NCI-H2196 (cell line): ENCODE data around the gene ZNF239.
"Not testable (repeated sequence)": the region's sequence is repeated elsewhere in the genome, so short reads cannot be mapped to it uniquely, and the experiment has no call there.

Experiments used
- DNase-seq: peaks from one replicate; lab custom pipeline; 2025; ENCODE audit not compliant: unreplicated experiment; lab: John Stamatoyannopoulos, UW

Gene ZNF239

DNA sequence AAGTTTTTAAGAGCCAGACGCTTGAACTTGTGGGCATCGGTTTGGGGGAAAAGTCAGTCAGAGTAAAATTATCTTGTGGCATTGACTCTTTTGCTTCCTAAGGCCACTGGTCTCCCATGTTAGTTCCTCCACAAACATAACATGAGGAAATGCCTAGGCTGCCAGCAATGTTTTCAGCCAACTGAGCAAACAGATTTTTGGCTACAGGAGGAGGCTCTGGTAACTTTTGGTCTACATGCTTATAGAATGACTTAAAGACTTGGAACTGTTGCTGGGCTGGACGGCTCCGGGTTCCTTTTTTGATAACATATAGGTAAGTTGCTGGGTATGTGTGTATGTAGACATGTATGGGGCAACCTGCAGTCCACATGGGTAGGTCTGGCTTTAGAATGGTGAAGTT, 9.6 kb upstream of the ZNF239 start:
- DNase-seq = no peak

DNA sequence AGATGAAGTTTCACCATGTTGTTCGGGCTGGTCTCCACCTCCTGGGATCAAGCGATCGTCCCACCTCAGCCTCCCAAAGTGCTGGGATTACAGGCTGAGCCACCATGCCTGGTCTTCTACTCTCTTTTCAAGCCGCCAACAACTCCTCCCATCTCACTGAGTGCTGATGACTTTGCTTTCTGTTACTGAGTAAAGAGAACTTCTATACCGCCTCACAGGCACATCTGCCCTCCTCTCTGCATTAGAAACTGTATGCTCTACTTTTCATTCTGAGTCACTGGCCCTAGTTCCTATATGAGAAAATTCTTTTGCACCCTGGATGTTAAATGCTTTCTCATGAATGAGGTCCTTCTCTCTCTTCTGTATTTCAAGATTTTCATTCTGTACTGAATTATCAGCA, 2.2 kb upstream of the ZNF239 start:
- no peak for DNase-seq

DNA sequence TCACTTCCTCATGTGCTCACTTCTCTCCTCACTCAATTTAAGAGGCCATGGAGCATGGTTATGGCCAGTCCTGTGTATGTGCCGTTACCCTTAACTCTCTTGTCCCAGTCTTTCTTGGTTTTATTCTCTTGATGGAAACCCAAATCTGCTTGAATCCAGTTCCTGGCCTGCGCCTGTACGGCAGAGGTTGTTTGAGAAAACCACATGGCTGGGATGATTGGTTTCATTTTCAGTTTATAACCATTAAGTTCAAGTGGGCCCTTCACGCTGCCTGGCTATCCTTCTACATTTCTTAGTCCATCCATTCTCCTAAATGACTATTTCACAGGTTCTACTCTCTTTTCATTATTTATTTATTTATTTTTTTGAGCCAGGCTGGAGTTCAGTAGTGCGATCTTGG, 1.6 kb upstream of the ZNF239 start:
- DNase-seq = no peak

DNA sequence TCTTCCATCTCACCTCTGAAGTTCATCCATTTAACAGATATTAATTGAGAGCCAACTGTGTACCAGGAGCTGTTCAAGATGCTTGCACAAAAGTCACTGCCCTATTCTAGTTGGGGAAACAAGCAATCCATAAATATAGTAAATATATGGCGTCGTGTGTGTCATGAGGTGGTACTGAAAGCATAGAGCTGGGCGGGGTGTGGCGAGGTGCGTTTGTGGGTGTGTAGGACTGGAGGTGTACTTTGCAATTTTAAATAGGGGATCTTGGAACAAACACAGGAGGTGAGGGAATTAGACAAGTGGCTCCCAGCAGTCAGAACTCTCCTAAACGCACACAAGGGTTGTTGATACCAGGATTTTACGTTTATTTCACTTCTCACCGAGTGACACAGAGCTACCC, 490 bp upstream of the ZNF239 start:
- DNase-seq = no peak

DNA sequence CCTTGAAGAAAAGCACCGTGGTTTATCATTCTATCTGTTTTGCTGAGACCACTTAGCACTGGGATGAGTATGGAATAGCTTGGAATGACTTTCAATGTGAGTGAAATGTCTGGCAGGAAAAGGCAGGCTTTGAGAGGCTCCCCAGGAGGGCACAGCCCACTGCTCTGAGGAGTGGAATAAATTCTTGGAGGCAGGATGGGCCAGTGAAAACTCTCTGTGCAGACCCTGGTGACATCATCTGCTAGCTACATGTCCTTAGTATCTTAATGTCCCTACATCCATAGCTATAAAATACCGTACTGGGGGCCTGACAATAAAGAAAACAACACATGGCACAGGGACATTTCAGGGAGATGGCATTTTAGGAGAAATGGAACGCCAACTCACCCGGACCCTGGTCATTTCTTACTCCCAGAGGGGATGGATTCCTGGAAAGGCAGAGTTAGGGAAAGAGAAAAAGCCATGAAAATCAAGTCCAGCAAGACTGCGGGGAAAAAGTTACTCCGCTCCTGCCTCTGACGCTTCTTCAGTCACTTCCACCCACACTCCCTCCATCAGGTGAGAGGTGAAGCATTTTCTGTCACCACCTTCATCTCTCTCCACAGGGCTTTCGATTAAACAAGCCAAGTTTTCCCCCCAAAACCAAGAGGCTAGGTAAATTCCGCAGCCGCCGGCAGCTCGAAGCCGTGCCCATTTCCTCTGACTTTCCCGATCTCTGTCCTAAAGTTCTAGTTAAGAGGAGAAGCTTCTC, 991 bp downstream of the ZNF239 start:
- no peak for DNase-seq

DNA sequence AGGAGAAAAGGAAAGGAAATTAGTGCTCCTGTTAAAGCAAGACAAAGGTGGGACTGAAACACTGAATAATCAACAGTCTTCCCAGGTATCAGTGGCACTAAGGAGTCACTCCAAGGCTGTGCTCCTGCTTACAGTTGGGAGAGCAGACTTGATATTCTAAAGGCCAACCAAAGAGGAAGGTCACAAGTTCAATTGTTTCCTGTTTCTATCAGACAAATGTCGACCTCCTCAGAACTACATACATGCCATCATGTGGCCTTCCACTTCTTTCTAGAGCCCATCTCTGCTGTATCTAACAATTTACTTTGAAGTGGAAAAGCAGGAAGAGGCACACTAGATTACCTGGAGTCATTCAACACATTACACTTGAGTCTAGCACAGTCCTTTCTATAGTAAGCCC, 3.4 kb downstream of the ZNF239 start:
- DNase-seq = no peak

DNA sequence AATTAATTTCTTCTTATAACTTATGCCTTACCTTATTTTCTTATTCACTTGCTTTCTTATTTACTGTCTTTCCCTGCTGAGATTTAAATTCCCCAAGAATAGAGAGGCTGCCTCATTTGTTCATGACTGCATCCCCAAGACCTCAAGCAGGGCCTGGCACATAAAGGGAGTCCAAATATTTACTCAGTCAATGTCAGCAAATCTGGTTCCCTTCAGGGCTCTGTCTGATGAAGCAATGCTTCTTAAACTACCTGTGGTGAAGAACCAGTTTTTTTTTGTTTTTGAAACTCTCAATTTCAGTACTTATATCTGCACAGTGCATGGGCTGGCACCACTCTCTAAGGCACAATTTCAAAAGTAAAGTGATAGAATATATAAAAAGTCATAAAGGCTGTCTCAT, 4.7 kb downstream of the ZNF239 start:
- DNase-seq = no peak

DNA sequence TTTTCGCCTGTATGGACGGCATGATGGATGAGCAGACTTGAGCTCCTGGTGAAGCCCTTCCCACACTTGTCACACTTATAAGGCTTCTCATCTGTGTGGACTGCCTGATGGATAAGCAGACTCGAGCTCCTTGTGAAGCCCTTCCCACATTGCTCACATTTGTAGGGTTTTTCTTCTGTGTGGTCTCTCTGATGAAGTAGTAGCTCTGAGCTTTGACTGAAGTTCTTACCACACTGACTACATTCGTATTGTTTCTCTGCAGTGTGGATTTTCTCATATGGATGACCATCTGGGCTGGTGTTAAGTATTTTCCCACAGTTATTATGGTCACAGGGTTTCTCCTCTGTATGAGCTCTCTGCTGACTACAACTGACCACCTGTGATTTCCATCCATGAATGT, 17.2 kb downstream of the ZNF239 start:
- no peak for DNase-seq

DNA sequence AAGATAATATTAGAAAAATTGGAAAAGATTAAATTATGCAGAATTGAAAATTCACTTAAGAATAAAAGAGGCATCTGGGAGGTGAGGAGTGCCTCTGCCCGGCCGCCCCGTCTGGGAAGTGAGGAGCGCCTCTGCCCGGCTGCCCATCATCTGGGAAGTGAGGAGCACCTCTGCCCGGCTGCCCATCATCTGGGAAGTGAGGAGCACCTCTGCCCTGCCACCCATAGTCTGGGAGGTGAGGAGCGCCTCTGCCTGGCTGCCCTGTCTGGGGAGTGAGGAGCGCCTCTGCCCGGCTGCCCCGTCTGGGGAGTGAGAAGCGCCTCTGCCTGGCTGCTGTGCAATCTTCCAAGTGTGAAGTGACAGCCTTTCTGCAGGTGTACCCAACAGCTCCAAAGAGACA, 30.7 kb downstream of the ZNF239 start:
- not testable (repeated sequence) for DNase-seq

DNA sequence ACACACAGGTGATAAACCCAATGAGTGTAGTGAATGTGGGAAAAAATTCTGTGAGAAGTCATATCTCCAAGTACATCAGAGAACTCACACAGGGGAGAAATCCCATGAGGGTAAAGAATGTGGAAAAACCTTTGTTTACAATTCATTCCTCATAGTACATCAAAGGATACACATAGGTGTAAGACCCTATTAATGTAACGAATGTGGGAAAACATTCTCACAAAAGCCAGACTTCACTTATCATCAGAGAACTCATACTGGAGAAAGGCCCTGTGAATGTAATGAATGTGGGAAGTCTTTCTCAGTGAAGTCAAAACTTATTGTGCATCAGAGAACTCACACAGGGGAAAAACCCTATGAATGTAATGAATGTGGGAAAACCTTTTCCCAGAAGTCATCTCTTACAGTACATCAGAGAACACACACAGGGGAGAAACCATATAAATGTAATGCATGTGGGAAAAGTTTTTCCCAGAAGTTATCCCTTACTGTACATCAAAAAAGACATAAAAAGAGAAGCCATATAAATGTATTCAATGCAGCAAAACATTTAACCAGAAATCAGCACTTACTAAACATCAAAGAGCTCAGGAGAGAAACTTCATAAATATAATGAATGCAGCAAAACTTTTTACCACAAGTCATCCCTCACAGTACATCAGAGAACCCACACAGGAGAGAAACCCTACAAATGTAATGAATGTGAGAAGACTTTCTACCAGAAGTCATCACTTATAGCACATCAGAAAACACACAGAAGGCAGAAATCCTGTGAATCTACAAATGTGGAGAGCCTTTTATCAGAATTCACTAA, 49.8 kb downstream of the ZNF239 start:
- no peak for DNase-seq
